Astrocyte of the cerebellum (primary cell): ENCODE data around the gene SHTN1.

Experiments used
- DNase-seq: peaks from one replicate; pipeline ENCODE4 v3.0.0-alpha.2; 2011; ENCODE audit warnings: low read depth
- H3K4me3 ChIP-seq: 2 replicates; pipeline ENCODE4 v1.5.1; 2011; ENCODE audit warnings: mild to moderate bottlenecking, low read depth, low read length, moderate library complexity
- CTCF ChIP-seq: IDR thresholded peaks from 2 replicates; pipeline ENCODE4 v1.5.1; 2012; ENCODE audit warnings: low read length, low read depth, moderate library complexity, mild to moderate bottlenecking; ENCODE audit errors: missing control alignments
- in situ Hi-C: cut with HindIII; loops from 2 replicates; pipeline ENCODE4 v1.10.0; 2017; ENCODE audit warnings: low sequenced_read_pairs

Gene SHTN1

GRCh38 chr10:116915340-116915739, 89.6 kb downstream of the SHTN1 start:
- DNase-seq, result no peak
- in situ Hi-C loops, result no loop called here
- H3K4me3 ChIP-seq, result no peak overlapping the region
- no peak for TF ChIP-seq CTCF

GRCh38 chr10:116913695-116914094, 91.3 kb downstream of the SHTN1 start:
- no peak for DNase-seq
- in situ Hi-C loops, result no loop called here
- no peak overlapping the region for H3K4me3 ChIP-seq
- TF ChIP-seq CTCF, result no peak

GRCh38 chr10:116912162-116912561, 92.8 kb downstream of the SHTN1 start:
- no peak overlapping the region for H3K4me3 ChIP-seq
- TF ChIP-seq CTCF, result no peak
- no peak for DNase-seq
- in situ Hi-C loops, result no loop called here

GRCh38 chr10:116910910-116911309, 94.1 kb downstream of the SHTN1 start:
- DNase-seq, result no peak
- no peak for TF ChIP-seq CTCF
- in situ Hi-C loops, result no loop called here
- no peak overlapping the region for H3K4me3 ChIP-seq

- no peak for DNase-seq
- in situ Hi-C loops, result no loop called here
- TF ChIP-seq CTCF, result no peak
- no peak overlapping the region for H3K4me3 ChIP-seq
Measured at GRCh38 chr10:116909307-116909706, 95.7 kb downstream of the SHTN1 start.

- DNase-seq, result no peak
- in situ Hi-C loops, result no loop called here
- TF ChIP-seq CTCF, result no peak
- no peak overlapping the region for H3K4me3 ChIP-seq
Measured at GRCh38 chr10:116907245-116907987, 97.6 kb downstream of the SHTN1 start.
